Measurements from ENCODE around the gene WWOX. TPM values are rescaled to one million over a fixed set of nuclear protein-coding genes. Genes with fewer than 3 reads are reported as not detected.

The WWOX gene
- total RNA-seq, 4 donors from 2014 or later: 76.8 to 102 (median 83.6) TPM

DNA sequence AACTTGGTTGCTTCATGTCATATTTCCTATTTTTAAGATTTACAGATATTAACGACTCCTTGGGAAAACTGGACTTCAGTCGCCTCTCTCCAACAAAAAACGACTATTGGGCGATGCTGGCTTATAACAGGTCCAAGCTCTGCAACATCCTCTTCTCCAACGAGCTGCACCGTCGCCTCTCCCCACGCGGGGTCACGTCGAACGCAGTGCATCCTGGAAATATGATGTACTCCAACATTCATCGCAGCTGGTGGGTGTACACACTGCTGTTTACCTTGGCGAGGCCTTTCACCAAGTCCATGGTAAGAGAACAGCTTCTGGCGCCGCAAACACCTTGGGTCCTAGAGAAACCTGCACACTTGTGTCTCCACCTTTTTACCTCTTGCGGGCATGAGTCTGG lies 333.0 kb downstream of the WWOX start:
- WGBS, 2 donors: 91 to 96% methylated on average over 17 of the region's 17 CpGs

GRCh38 chr16:78433116-78433515 lies 333.7 kb downstream of the WWOX start:
- WGBS, 2 donors: 89 to 90% methylated on average over 2 of the region's 2 CpGs
- no peaks in the 10 kb centered on the region for H3K27me3 ChIP-seq
- no peak overlapping the region for H3K27ac ChIP-seq
- no peaks in the 10 kb centered on the region for H3K4me1 ChIP-seq
- no peak overlapping the region for H3K4me3 ChIP-seq
- peaks cover 0 to 33% (median 0%) of the 10 kb centered on the region in 3 donors for H3K36me3 ChIP-seq
- no peak for DNase-seq (ENCODE audit: low spot score in 2 of 2)
- TF ChIP-seq, protein P1, sequence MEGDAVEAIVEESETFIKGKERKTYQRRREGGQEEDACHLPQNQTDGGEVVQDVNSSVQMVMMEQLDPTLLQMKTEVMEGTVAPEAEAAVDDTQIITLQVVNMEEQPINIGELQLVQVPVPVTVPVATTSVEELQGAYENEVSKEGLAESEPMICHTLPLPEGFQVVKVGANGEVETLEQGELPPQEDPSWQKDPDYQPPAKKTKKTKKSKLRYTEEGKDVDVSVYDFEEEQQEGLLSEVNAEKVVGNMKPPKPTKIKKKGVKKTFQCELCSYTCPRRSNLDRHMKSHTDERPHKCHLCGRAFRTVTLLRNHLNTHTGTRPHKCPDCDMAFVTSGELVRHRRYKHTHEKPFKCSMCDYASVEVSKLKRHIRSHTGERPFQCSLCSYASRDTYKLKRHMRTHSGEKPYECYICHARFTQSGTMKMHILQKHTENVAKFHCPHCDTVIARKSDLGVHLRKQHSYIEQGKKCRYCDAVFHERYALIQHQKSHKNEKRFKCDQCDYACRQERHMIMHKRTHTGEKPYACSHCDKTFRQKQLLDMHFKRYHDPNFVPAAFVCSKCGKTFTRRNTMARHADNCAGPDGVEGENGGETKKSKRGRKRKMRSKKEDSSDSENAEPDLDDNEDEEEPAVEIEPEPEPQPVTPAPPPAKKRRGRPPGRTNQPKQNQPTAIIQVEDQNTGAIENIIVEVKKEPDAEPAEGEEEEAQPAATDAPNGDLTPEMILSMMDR (IDR thresholded peaks at IDR 0.05): no peak
- TF ChIP-seq POLR2A (IDR thresholded peaks at IDR 0.05): no peak
- TF ChIP-seq EP300 (IDR thresholded peaks at IDR 0.05): no peak
- no peaks in the 10 kb centered on the region for H3K9me3 ChIP-seq

More for the DNA sequence above, 333.0 kb downstream of the WWOX start:
- no peak overlapping the region for H3K27ac ChIP-seq
- H3K4me3 ChIP-seq: no peak overlapping the region
- no peaks in the 10 kb centered on the region for H3K9me3 ChIP-seq
- H3K27me3 ChIP-seq: no peaks in the 10 kb centered on the region
- H3K36me3 ChIP-seq: peaks cover 0 to 40% (median 0%) of the 10 kb centered on the region in 3 donors
- DNase-seq (ENCODE audit: low spot score in 2 of 2): no peak
- no peaks in the 10 kb centered on the region for H3K4me1 ChIP-seq
- TF ChIP-seq POLR2A (IDR thresholded peaks at IDR 0.05): no peak
- no peak for TF ChIP-seq EP300 (IDR thresholded peaks at IDR 0.05)
- TF ChIP-seq, protein P1 (IDR thresholded peaks at IDR 0.05): no peak

GRCh38 chr16:78434401-78434800 lies 334.9 kb downstream of the WWOX start:
- Histone ChIP-seq H3K27me3 (no peaks in the 10 kb centered on the region), H3K4me1 (no peaks in the 10 kb centered on the region), H3K36me3 (peaks cover 0 to 25% (median 0%) of the 10 kb centered on the region in 3 donors), H3K4me3 (no peak overlapping the region), H3K9me3 (no peaks in the 10 kb centered on the region), H3K27ac (no peak overlapping the region)
- DNase-seq (ENCODE audit: low spot score in 2 of 2): no peak
- WGBS, 2 donors: 97 to 98% methylated on average over 4 of the region's 4 CpGs
- TF ChIP-seq, protein P1 (IDR thresholded peaks at IDR 0.05): no peak
- TF ChIP-seq EP300 (IDR thresholded peaks at IDR 0.05) (no peak), POLR2A (IDR thresholded peaks at IDR 0.05) (no peak)

DNA sequence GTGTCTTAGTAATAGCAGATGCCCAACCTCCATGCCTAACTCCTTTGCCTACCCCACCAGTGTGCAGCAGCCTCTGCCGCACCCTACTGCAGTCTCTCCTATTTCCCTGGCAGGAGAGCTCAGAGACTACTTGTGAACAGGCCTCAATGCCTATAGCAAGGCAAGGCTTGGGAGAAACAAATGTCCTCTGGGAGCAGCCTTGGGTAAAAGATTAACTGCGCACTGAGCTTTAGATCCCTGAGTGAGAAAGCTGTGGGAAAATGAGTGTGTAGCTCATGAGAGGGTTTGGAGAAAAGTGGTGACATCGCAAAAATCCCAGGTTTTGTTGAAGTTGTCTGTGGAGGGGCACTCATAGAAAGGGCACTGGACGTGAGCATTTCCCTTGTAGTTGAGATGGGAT lies 335.8 kb downstream of the WWOX start:
- no peak overlapping the region for H3K4me3 ChIP-seq
- H3K36me3 ChIP-seq: peaks cover 0 to 16% (median 0%) of the 10 kb centered on the region in 3 donors
- H3K27me3 ChIP-seq: no peaks in the 10 kb centered on the region
- no peak for DNase-seq (ENCODE audit: low spot score in 2 of 2)
- TF ChIP-seq POLR2A (IDR thresholded peaks at IDR 0.05) (no peak), EP300 (IDR thresholded peaks at IDR 0.05) (no peak)
- TF ChIP-seq, protein P1 (IDR thresholded peaks at IDR 0.05): no peak
- H3K27ac ChIP-seq: no peak overlapping the region
- no peaks in the 10 kb centered on the region for H3K4me1 ChIP-seq
- no peaks in the 10 kb centered on the region for H3K9me3 ChIP-seq
- 88 to 97% methylated on average over 4 of the region's 4 CpGs for WGBS, 2 donors

GRCh38 chr16:78436023-78436422 lies 336.6 kb downstream of the WWOX start:
- Histone ChIP-seq H3K27ac (no peak overlapping the region), H3K4me3 (no peak overlapping the region), H3K9me3 (no peaks in the 10 kb centered on the region), H3K36me3 (peaks cover 0 to 15% (median 0%) of the 10 kb centered on the region in 3 donors), H3K27me3 (no peaks in the 10 kb centered on the region), H3K4me1 (no peaks in the 10 kb centered on the region)
- DNase-seq (ENCODE audit: low spot score in 2 of 2): no peak
- TF ChIP-seq POLR2A (IDR thresholded peaks at IDR 0.05): no peak
- TF ChIP-seq EP300 (IDR thresholded peaks at IDR 0.05): no peak
- TF ChIP-seq, protein P1 (IDR thresholded peaks at IDR 0.05): no peak
- WGBS, 2 donors: 95% methylated on average over 10 of the region's 10 CpGs
